Fibroblast of lung (primary cell): ENCODE data around the gene POGZ.

ENCODE experiments used
- EZH2 ChIP-seq: IDR thresholded peaks from 2 replicates; pipeline ENCODE4 v1.5.1; 2012; ENCODE audit warnings: low read length, control low read depth, mild to moderate bottlenecking; ENCODE audit errors: missing control alignments
- TF ChIP-seq, protein P1 (sequence below), 2 donors: IDR thresholded peaks in 1 of 2; conservative IDR thresholded peaks in 1 of 2; 1 replicate in 1 of 2; 2 replicates in 1 of 2; pipeline ENCODE4 v1.5.1; 2011 to 2012; ENCODE audit warnings: low read length in 2 of 2, control low read depth in 1 of 2, inconsistent platforms in 1 of 2, low read depth in 1 of 2, mild to moderate bottlenecking in 1 of 2

GRCh38 chr1:151478140-151478812 lies 19.0 kb upstream of the POGZ start:
- TF ChIP-seq EZH2 = no peak
- TF ChIP-seq, protein P1, sequence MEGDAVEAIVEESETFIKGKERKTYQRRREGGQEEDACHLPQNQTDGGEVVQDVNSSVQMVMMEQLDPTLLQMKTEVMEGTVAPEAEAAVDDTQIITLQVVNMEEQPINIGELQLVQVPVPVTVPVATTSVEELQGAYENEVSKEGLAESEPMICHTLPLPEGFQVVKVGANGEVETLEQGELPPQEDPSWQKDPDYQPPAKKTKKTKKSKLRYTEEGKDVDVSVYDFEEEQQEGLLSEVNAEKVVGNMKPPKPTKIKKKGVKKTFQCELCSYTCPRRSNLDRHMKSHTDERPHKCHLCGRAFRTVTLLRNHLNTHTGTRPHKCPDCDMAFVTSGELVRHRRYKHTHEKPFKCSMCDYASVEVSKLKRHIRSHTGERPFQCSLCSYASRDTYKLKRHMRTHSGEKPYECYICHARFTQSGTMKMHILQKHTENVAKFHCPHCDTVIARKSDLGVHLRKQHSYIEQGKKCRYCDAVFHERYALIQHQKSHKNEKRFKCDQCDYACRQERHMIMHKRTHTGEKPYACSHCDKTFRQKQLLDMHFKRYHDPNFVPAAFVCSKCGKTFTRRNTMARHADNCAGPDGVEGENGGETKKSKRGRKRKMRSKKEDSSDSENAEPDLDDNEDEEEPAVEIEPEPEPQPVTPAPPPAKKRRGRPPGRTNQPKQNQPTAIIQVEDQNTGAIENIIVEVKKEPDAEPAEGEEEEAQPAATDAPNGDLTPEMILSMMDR (conservative IDR thresholded peaks at IDR 0.05 in 1 of 2, IDR thresholded peaks at IDR 0.05 in 1 of 2; ENCODE audit: low read depth in 1 of 2, low read length in 2 of 2) = no peak
